ENCODE data around the gene ZFP91. TPM values are rescaled to one million over a fixed set of nuclear protein-coding genes. Genes with fewer than 3 reads are reported as not detected.

ZFP91 gene
- total RNA-seq, 1 experiment from 2014 or later, result 42.8 TPM

GRCh38 chr11:58586998-58587397, 8.1 kb downstream of the ZFP91 start:
- DNase-seq (ENCODE audit: low spot score), result no peak

- no peak for DNase-seq (ENCODE audit: low spot score)
These were observed 12.8 kb downstream of the ZFP91 start for GRCh38 chr11:58591659-58592058.

- no peak for DNase-seq (ENCODE audit: low spot score)
These were observed 14.1 kb downstream of the ZFP91 start for GRCh38 chr11:58592760-58593472.

DNA sequence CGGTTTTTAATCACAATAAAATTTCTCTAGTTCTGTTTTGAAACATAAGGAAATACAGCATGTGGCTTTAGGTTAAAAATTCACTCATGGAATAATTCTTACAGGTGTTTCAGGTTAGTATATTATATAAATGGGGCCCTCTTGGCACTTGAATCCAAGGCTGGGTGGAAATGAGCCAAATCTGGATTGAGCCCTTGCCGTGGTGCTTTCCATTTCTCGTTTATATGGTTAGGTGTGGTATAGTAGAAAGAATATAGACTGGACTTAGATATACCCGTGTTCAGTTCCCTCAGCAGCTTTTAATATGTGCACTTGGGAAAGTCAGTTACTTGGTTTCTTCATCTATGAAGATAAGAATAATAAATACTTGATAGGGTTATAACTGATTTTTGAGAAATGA, 16.0 kb downstream of the ZFP91 start:
- no peak for DNase-seq (ENCODE audit: low spot score)

GRCh38 chr11:58596621-58597020, 17.8 kb downstream of the ZFP91 start:
- DNase-seq (ENCODE audit: low spot score), result no peak

- DNase-seq (ENCODE audit: low spot score), result no peak
These were observed 18.8 kb downstream of the ZFP91 start for GRCh38 chr11:58597486-58598144.

GRCh38 chr11:58600510-58600909, 21.6 kb downstream of the ZFP91 start:
- DNase-seq (ENCODE audit: low spot score), result no peak

- DNase-seq (ENCODE audit: low spot score), result no peak
These were observed 28.3 kb downstream of the ZFP91 start for GRCh38 chr11:58606930-58607714.

DNA sequence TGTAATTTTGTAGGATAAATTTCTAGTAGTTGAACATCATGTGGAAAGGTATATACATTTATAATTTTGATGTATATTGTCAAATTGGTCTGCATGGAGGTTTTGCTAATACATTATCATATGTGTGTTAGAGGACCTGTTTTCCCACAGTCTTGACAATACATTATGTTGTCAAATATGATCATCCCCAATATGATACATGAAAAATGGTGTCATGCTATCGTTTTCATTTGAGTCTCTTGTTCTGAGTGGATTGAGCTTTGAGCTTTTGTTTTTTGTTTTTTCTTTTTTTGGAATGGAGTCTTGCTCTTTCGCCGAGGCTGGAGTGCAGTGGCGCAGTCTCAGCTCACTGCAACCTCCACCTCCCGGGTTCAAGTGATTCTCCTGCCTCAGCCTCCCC, 29.5 kb downstream of the ZFP91 start:
- DNase-seq (ENCODE audit: low spot score), result no peak

DNA sequence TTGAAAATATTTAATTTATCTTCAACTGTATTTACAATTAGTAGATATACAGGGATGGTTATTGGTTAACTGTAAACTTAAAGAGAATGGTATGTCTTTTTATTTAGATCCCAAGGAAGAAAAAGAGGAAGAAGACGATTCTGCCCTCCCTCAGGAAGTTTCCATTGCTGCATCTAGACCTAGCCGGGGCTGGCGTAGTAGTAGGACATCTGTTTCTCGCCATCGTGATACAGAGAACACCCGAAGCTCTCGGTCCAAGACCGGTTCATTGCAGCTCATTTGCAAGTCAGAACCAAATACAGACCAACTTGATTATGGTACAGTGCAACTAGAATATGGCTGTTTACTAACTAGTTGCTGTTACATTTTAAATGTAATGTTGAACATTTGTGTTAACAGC, 30.9 kb downstream of the ZFP91 start:
- no peak for DNase-seq (ENCODE audit: low spot score)

DNA sequence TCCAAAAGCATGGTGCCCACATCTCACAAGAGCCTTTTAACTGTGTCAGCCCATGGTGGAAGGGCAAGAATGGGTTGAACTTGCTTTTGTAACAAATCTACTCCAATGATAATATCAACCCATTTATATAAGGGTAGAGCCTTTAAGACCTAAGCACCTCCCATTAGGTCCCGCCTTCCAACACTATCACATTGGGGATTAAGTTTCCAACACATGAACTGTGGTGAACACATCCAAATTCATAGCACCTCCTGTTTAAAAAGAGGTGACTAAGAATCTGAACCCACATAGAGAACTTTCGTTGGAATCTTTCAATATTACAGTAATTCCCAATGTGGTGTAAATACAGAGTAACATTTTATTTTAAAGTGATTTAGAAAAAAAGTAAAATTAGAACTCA, 34.4 kb downstream of the ZFP91 start:
- DNase-seq (ENCODE audit: low spot score), result no peak

DNA sequence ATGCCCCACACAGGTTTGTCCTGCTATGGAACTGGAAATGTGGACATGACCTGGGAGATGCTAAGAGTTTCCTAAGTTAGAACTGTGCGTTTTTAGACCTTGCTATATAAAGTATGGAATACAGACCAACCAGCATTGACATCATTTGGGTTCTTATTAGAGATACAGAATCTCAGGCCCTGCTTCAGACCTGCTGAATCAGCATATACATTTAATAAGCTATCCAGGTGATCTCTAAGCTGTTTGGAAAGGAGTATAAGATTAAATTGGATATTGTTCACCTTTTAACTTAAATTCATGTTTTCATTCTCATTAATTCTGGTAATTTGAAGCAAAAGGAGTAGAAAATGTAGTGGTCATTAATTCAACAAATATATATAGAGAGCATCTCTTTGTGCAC, 36.7 kb downstream of the ZFP91 start:
- no peak for DNase-seq (ENCODE audit: low spot score)

DNA sequence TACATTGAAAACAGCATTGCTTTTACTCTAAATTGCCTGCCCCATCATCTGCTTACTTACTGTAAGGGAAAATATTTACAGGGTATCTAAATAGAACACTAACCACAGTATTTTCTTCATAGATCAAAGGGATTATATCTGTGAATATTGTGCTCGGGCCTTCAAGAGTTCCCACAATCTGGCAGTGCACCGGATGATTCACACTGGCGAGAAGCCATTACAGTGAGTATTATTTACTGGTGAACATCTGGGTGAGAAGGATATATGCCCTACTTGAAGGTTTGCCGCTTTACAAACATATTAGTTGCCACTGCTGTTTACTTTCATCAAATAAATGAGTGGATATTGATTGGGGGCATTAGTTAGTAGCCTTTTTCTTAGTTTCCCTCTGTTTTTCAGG, 37.7 kb downstream of the ZFP91 start:
- DNase-seq (ENCODE audit: low spot score), result no peak

DNA sequence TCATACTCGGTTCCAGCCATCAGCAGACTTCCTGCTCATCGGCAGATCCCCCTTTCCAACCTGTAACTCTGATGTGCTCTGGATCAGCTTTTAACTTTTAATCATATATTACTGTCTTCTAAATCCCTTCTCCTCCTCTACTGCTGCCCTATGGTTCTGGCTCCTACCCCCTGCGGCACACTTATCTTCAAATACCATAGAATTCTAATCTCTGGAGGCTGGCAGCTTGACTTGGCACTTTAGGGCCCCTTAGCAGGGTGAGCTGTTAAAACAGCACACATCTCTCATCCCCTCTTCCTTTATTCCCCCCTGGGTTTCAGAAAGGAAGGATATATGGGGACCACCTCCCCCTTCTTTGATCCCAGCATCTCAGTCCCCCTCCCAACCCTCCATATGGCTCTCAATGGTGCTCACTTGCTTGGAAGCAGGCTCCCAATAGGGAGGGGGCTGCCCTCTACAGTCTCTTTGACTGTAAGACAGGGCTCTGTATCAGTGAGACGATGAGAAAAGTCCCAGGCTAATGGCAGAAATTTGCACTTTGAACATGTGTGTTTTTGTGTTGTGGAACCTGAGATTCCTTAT, 39.2 kb downstream of the ZFP91 start:
- no peak for DNase-seq (ENCODE audit: low spot score)

DNA sequence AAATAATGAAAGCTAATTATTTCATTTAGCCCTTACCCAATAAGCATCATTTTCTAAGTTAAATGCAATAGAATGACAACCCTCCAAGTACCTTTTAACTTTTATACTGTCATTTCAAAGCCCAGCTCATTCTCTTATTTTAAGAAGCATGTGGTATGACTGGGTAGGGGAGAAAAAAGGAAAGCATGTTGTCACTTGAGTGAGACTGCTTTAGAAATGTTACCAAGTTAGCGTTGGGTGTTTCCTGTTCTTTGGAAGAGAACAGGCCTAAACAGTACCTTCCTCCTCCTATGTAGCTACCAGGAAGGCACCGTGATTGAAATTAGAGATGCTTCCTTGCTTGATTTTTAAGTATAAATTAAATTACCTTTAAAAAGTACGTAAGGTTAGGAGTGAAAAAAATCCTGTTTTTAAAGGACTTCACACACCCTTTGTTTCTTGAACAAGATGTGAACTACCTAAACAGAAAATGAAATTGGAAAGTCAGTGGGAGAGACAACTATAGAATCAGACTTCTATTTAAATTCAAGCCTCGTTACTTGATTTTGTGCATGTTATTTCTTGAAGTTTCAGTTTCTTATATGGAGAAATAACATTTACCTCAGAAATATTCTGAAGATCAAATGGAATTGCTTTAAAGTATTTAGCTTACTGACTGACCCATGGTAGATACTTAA, 42.9 kb downstream of the ZFP91 start:
- no peak for DNase-seq (ENCODE audit: low spot score)

- DNase-seq (ENCODE audit: low spot score), result no peak
These were observed 43.5 kb downstream of the ZFP91 start, which contains the start of gene CNTF for GRCh38 chr11:58622344-58622743. Gene CNTF (plus strand): TSS chr11:58622665. CDS start chr11:58622753, 88 bp downstream.

GRCh38 chr11:58625086-58625485, 46.2 kb downstream of the ZFP91 start:
- no peak for DNase-seq (ENCODE audit: low spot score)

GRCh38 chr11:58625826-58626460, 47.1 kb downstream of the ZFP91 start:
- no peak for DNase-seq (ENCODE audit: low spot score)

GRCh38 chr11:58626934-58627483, 48.1 kb downstream of the ZFP91 start:
- DNase-seq (ENCODE audit: low spot score), result no peak

DNA sequence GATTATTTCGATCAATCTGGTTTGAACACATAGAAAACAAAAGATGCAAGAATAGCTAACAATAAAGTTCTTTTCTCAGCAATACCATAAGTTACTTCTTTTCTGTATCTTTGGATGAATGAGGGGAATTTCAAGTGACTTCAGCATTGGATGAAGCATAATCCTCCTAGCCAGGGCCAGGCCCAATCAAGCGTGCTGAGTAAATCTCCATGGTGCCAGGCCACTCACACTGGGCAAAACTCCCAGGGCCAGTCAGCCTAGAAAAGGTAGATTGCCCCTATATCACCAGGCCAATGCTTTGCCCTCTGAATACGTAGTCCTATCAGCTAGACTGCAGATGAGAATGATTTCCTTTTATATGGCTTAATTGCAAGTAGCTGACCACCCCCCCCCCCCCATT, 49.6 kb downstream of the ZFP91 start:
- DNase-seq (ENCODE audit: low spot score), result no peak

DNA sequence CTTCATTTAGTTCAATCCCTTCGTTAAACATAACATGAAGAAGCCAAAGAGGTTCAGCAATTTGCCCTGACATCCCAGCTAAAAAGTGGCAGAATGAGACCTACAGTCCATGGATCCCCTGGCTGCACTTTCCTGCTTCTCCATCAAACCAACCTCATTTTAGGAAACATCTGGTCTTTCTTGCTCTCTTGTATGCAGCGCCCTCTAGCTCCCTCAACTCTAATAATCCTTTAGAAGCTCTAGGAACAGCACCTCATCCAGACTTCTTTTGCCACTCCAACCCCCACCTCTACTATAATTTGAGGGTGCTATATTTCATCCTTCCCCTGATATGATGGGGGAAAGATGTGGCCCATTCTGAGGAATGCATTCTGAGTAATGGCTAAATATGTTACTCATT, 51.0 kb downstream of the ZFP91 start:
- DNase-seq (ENCODE audit: low spot score), result peak; percentile 52
